ENCODE data around the gene KRT24. TPM values are rescaled to one million over a fixed set of nuclear protein-coding genes. Genes with fewer than 3 reads are reported as not detected.

KRT24 gene
- total and polyA plus RNA-seq, 3 experiments from 2014 or later: not detected

- H3K9me3 ChIP-seq (ENCODE audit: low read length): no peaks in the 10 kb centered on the region
- no peak for DNase-seq
- Mint-ChIP-seq H3K36me3 (peaks cover 0 to 5% (median 0%) of the 10 kb centered on the region in 3 donors), H3K4me1 (no peaks in the 10 kb centered on the region), H3K9me3 (no peaks in the 10 kb centered on the region), H3K4me3 (no peak overlapping the region), H3K27ac (no peak overlapping the region), H3K27me3 (peaks cover 11 to 65% of the 10 kb centered on the region in 2 donors)
- H3K4me1 ChIP-seq (ENCODE audit: insufficient read depth, low read length): no peaks in the 10 kb centered on the region
- no peak overlapping the region for H3K27ac ChIP-seq (ENCODE audit: low read depth, low read length)
- no peak overlapping the region for H3K4me3 ChIP-seq (ENCODE audit: low read length)
- no peaks in the 10 kb centered on the region for H3K27me3 ChIP-seq (ENCODE audit: insufficient read depth, low read length, poor library complexity, severe bottlenecking)
- POLR2A ChIA-PET: interaction anchor here (0.5 kb wide), 1 partner anchor 74 kb away, joined by 3 read pairs; no protein-coding TSS in a partner anchor
- no peaks in the 10 kb centered on the region for H3K36me3 ChIP-seq (ENCODE audit: insufficient read depth, low read length)
- CTCF ChIA-PET: no interaction called here
Measured at GRCh38 chr17:40694584-40694983, 9.0 kb downstream of the KRT24 start.

GRCh38 chr17:40687106-40687505 is 16.4 kb downstream of the KRT24 start:
- H3K36me3 Mint-ChIP-seq: peaks cover 0 to 2% (median 0%) of the 10 kb centered on the region in 3 donors
- no peaks in the 10 kb centered on the region for H3K4me1 Mint-ChIP-seq
- ChIA-PET CTCF (no interaction called here), POLR2A (no interaction called here)
- no peak overlapping the region for H3K27ac Mint-ChIP-seq
- H3K9me3 Mint-ChIP-seq: no peaks in the 10 kb centered on the region
- H3K27me3 Mint-ChIP-seq: peaks cover 6 to 33% of the 10 kb centered on the region in 2 donors
- H3K4me1 ChIP-seq (ENCODE audit: insufficient read depth, low read length): no peaks in the 10 kb centered on the region
- DNase-seq: no peak
- no peaks in the 10 kb centered on the region for H3K27me3 ChIP-seq (ENCODE audit: insufficient read depth, low read length, poor library complexity, severe bottlenecking)
- no peak overlapping the region for H3K27ac ChIP-seq (ENCODE audit: low read depth, low read length)
- H3K36me3 ChIP-seq (ENCODE audit: insufficient read depth, low read length): no peaks in the 10 kb centered on the region
- H3K4me3 ChIP-seq (ENCODE audit: low read length): no peak overlapping the region
- no peaks in the 10 kb centered on the region for H3K9me3 ChIP-seq (ENCODE audit: low read length)
- H3K4me3 Mint-ChIP-seq: no peak overlapping the region

- no peaks in the 10 kb centered on the region for H3K27me3 ChIP-seq (ENCODE audit: insufficient read depth, low read length, poor library complexity, severe bottlenecking)
- H3K36me3 ChIP-seq (ENCODE audit: insufficient read depth, low read length): no peaks in the 10 kb centered on the region
- no peak for DNase-seq
- no peaks in the 10 kb centered on the region for H3K4me1 ChIP-seq (ENCODE audit: insufficient read depth, low read length)
- ChIA-PET CTCF (no interaction called here), POLR2A (no interaction called here)
- Mint-ChIP-seq H3K27ac (no peak overlapping the region), H3K9me3 (no peaks in the 10 kb centered on the region), H3K4me1 (no peaks in the 10 kb centered on the region), H3K36me3 (peaks cover 0 to 2% (median 0%) of the 10 kb centered on the region in 3 donors), H3K27me3 (peaks cover 14 to 32% of the 10 kb centered on the region in 2 donors), H3K4me3 (no peak overlapping the region)
- no peak overlapping the region for H3K4me3 ChIP-seq (ENCODE audit: low read length)
- no peaks in the 10 kb centered on the region for H3K9me3 ChIP-seq (ENCODE audit: low read length)
- H3K27ac ChIP-seq (ENCODE audit: low read depth, low read length): no peak overlapping the region
Measured at GRCh38 chr17:40686192-40686591, 17.4 kb downstream of the KRT24 start.

- Histone ChIP-seq H3K27me3 (ENCODE audit: insufficient read depth, low read length, poor library complexity, severe bottlenecking) (no peaks in the 10 kb centered on the region), H3K9me3 (ENCODE audit: low read length) (no peaks in the 10 kb centered on the region), H3K27ac (ENCODE audit: low read depth, low read length) (no peak overlapping the region), H3K4me3 (ENCODE audit: low read length) (no peak overlapping the region), H3K36me3 (ENCODE audit: insufficient read depth, low read length) (no peaks in the 10 kb centered on the region), H3K4me1 (ENCODE audit: insufficient read depth, low read length) (no peaks in the 10 kb centered on the region)
- POLR2A ChIA-PET: no interaction called here
- H3K27me3 Mint-ChIP-seq: peaks cover 35 to 67% of the 10 kb centered on the region in 2 donors
- H3K9me3 Mint-ChIP-seq: no peaks in the 10 kb centered on the region
- DNase-seq: no peak
- no peaks in the 10 kb centered on the region for H3K36me3 Mint-ChIP-seq
- peaks cover 0 to 1% (median 0%) of the 10 kb centered on the region in 3 donors for H3K4me1 Mint-ChIP-seq
- CTCF ChIA-PET: interaction anchor here (1.2 to 1.3 kb wide), 2 partner anchors 61 to 968 kb away, joined by 3 read pairs; no protein-coding TSS in a partner anchor
- no peak overlapping the region for H3K4me3 Mint-ChIP-seq
- H3K27ac Mint-ChIP-seq: no peak overlapping the region
Measured at GRCh38 chr17:40680998-40681397, 22.6 kb downstream of the KRT24 start.

- H3K4me1 Mint-ChIP-seq: peaks cover 0 to 1% (median 0%) of the 10 kb centered on the region in 3 donors
- H3K9me3 Mint-ChIP-seq: no peaks in the 10 kb centered on the region
- H3K4me3 Mint-ChIP-seq: no peak overlapping the region
- no peaks in the 10 kb centered on the region for H3K36me3 Mint-ChIP-seq
- ChIA-PET CTCF (no interaction called here), POLR2A (no interaction called here)
- Histone ChIP-seq H3K4me1 (ENCODE audit: insufficient read depth, low read length) (no peaks in the 10 kb centered on the region), H3K27ac (ENCODE audit: low read depth, low read length) (no peak overlapping the region), H3K36me3 (ENCODE audit: insufficient read depth, low read length) (no peaks in the 10 kb centered on the region), H3K27me3 (ENCODE audit: insufficient read depth, low read length, poor library complexity, severe bottlenecking) (no peaks in the 10 kb centered on the region), H3K9me3 (ENCODE audit: low read length) (no peaks in the 10 kb centered on the region), H3K4me3 (ENCODE audit: low read length) (no peak overlapping the region)
- no peak overlapping the region for H3K27ac Mint-ChIP-seq
- no peak for DNase-seq
- H3K27me3 Mint-ChIP-seq: peaks cover 41 to 70% of the 10 kb centered on the region in 2 donors
Measured at GRCh38 chr17:40679523-40679907, 24.0 kb downstream of the KRT24 start.

GRCh38 chr17:40678902-40679522 is 24.5 kb downstream of the KRT24 start:
- Histone ChIP-seq H3K4me1 (ENCODE audit: insufficient read depth, low read length) (no peaks in the 10 kb centered on the region), H3K4me3 (ENCODE audit: low read length) (no peak overlapping the region), H3K36me3 (ENCODE audit: insufficient read depth, low read length) (no peaks in the 10 kb centered on the region), H3K27ac (ENCODE audit: low read depth, low read length) (no peak overlapping the region), H3K9me3 (ENCODE audit: low read length) (no peaks in the 10 kb centered on the region), H3K27me3 (ENCODE audit: insufficient read depth, low read length, poor library complexity, severe bottlenecking) (no peaks in the 10 kb centered on the region)
- ChIA-PET POLR2A (no interaction called here), CTCF (no interaction called here)
- no peaks in the 10 kb centered on the region for H3K36me3 Mint-ChIP-seq
- H3K4me3 Mint-ChIP-seq: no peak overlapping the region
- peaks cover 0 to 1% (median 0%) of the 10 kb centered on the region in 3 donors for H3K4me1 Mint-ChIP-seq
- no peaks in the 10 kb centered on the region for H3K9me3 Mint-ChIP-seq
- H3K27ac Mint-ChIP-seq: no peak overlapping the region
- peaks cover 44 to 68% of the 10 kb centered on the region in 2 donors for H3K27me3 Mint-ChIP-seq
- no peak for DNase-seq

- Mint-ChIP-seq H3K4me1 (peaks cover 0 to 1% (median 0%) of the 10 kb centered on the region in 3 donors), H3K9me3 (no peaks in the 10 kb centered on the region), H3K36me3 (no peaks in the 10 kb centered on the region), H3K27me3 (peaks cover 30 to 48% of the 10 kb centered on the region in 2 donors), H3K27ac (no peak overlapping the region), H3K4me3 (no peak overlapping the region)
- H3K9me3 ChIP-seq (ENCODE audit: low read length): no peaks in the 10 kb centered on the region
- POLR2A ChIA-PET: no interaction called here
- H3K4me1 ChIP-seq (ENCODE audit: insufficient read depth, low read length): no peaks in the 10 kb centered on the region
- no peaks in the 10 kb centered on the region for H3K27me3 ChIP-seq (ENCODE audit: insufficient read depth, low read length, poor library complexity, severe bottlenecking)
- no peaks in the 10 kb centered on the region for H3K36me3 ChIP-seq (ENCODE audit: insufficient read depth, low read length)
- no peak overlapping the region for H3K4me3 ChIP-seq (ENCODE audit: low read length)
- CTCF ChIA-PET: no interaction called here
- DNase-seq: no peak
- H3K27ac ChIP-seq (ENCODE audit: low read depth, low read length): no peak overlapping the region
Measured at GRCh38 chr17:40675905-40676304, 27.6 kb downstream of the KRT24 start.

GRCh38 chr17:40672654-40673053 is 30.9 kb downstream of the KRT24 start:
- POLR2A ChIA-PET: no interaction called here
- Histone ChIP-seq H3K9me3 (ENCODE audit: low read length) (no peaks in the 10 kb centered on the region), H3K4me1 (ENCODE audit: insufficient read depth, low read length) (no peaks in the 10 kb centered on the region), H3K27ac (ENCODE audit: low read depth, low read length) (no peak overlapping the region), H3K36me3 (ENCODE audit: insufficient read depth, low read length) (no peaks in the 10 kb centered on the region), H3K4me3 (ENCODE audit: low read length) (no peak overlapping the region), H3K27me3 (ENCODE audit: insufficient read depth, low read length, poor library complexity, severe bottlenecking) (no peaks in the 10 kb centered on the region)
- no peak overlapping the region for H3K4me3 Mint-ChIP-seq
- no peak for DNase-seq
- no peaks in the 10 kb centered on the region for H3K9me3 Mint-ChIP-seq
- no peaks in the 10 kb centered on the region for H3K4me1 Mint-ChIP-seq
- H3K27ac Mint-ChIP-seq: no peak overlapping the region
- H3K36me3 Mint-ChIP-seq: no peaks in the 10 kb centered on the region
- peaks cover 25 to 29% of the 10 kb centered on the region in 2 donors for H3K27me3 Mint-ChIP-seq
- CTCF ChIA-PET: no interaction called here

All from CD8-positive, alpha-beta memory T cell (primary cell).